HG03066 (cell line): ENCODE data around the gene COX19.
"Not testable (repeated sequence)": the region's sequence is repeated elsewhere in the genome, so short reads cannot be mapped to it uniquely, and the experiment has no call there.

Experiments
- ATAC-seq: cut with Tn5 transposase; IDR thresholded peaks from one replicate; pipeline ENCODE4 v1.9.1; 2021; ENCODE audit warnings: low read depth; ENCODE audit not compliant: unreplicated experiment

The COX19 gene

GRCh38 chr7:949021-949934, 26.1 kb downstream of the COX19 start:
- no peak for ATAC-seq

DNA sequence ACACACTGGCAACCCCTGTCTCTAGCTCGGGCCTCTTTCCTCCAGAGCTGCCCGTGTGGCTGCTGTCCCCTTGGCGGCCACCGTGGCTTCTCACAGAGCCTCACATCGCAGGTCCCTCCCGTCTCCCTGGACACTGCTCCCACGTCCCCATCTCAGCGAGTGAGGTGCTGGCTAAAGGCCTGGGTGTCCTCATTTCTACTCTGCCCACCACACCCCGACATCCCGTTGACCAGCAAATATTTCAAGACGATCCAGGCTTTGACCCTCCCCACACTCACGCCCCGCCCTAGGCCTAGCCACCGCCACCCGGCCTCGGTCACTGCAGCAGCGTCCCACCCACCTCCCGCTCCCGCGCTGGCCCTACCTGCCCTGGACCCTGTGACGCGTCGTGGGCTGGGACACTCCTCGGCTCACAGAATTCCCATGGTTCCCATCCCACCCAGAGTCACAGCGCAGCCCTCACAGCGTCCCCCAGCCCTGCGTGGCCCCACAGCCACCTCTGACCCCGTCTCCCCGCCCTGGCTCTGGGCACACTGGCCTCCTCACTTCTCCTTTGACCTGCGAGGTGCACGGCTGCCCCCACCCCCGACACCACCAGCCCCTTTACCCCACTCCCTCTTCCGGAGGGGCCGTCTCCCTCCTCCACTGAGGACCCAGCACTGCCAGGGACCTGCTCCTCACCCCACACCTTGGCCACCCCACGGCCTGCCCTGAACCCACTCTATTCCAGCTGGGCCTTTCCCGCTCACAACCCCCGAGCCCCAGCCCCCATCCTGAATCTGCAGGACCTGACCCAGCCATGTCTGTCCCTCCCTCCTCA, 27.7 kb downstream of the COX19 start:
- ATAC-seq, result no peak

DNA sequence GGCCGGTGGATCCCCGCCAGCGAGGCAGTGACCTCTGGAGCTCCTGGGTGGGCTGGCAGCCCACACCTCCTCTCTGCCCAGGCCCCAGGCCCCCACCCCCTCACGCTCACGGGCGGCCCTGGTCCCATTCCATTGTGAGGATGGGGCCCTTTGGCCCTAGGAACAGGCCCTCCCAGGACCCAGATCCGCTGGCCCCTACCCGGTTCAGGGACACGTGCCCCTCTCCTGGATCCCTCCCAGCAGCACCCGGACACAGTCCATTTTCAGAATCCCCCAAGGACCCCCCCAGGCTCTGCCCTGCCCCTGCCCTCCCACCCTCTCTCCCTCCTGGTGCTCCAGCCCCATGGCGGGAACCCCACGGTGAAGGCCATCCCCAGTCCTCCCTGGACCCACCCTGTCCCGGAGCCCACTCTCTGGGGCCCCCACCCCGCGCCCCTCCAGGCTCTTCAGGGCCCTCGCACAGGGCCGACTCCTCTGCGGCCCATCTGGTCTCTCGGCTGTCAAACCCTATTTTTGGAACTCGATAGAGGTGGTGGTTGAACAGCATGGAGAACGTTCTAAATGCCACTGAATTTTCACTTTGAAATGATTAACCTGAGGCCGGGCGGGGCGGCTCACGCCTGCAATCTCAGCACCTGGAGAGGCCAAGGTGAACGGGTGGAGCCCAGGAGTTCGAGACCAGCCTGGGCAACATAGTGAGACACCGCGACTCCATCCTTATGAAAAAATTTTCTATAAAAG, 28.9 kb downstream of the COX19 start:
- no peak for ATAC-seq

DNA sequence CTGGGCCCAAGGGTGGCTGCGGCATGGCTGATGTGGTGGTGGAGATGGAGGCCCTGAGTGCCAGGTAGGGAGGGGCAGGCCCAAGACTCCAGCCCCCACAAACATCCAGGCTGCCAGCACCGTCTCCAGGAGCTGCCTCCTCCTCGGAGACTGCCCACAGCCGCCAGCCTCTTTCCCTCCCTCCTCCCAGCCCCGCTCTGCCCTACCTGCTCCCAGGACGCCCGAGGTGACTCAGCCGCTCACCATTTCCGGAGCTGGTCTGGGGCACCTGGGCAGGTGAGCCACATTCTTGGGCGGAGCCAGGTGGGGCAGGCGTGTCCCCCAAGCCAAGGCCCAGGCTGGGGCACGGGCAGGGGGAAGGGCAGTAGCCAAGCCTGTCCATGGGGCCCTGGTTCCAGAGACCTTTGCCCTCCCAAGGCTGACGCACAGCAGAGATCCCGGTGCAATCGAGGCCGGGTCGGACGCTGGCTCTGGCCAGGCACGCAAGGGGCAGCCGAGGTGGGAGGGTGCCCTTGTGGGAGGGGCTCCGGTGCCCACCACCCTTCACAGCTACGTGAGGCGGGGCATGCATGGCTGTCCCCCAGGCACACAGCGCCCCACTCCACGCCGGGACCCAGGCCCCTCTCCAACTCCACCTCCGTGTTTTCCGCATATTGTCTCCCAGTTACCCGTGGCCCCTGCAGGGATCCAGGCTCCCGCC, 29.6 kb downstream of the COX19 start:
- ATAC-seq, result no peak

DNA sequence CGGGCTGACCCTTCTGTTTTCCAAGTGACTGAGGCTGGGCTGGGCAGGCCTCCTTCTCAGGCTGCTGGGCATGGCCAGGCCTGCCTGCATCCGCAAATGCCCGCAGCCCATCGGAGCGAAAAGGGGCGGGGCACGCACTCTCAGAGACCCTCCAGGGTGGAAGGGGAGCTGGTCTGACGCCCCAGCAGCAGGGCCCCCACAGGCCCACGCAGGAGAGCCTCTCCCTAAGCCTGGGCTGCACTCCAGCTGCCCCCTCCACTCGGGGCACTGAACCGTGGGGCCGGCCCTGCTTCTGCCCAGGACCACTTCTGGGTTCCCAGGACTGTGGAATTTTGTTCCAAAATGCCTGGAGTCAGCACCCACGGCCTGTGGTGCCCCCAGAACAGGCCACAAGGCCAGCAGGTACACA, 30.2 kb downstream of the COX19 start:
- no peak for ATAC-seq

DNA sequence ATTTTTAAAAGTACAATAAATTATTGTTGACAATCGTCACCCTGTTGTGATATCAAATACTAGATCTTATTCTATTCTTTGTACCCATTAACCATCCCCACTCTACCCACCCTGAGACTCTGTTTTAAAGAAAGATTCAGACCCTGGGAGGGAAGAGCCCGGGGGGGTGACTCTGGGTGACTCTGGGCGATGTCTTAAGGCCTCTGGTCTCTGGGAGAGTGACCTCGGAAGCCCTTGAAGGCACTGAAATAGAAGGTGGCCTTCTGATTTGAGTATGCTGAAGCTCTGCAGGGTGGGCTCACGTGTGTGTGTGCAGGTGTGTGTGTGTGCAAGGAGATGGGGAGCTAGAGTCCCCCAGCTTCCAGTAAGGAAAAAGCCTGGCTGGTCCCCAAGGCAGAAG, 30.6 kb downstream of the COX19 start:
- ATAC-seq, result no peak

DNA sequence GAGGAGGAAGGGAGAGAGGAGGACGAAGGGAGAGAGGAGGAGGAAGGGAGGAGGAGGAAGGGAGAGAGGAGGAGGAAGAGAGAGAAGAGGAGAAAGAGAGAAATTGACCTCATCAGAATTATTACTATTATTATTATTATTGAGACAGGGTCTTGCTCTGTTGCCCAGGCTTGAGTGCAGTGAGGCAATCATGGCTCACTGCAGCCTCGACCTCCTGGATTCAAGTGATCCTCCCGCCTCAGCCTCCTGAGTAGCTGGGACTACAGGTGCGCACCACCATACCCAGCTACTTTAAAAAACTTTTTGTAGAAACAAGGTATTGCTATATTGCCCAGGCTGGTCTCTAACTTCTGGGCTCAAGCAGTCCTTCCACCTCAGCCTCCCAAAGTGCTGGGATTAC, 31.6 kb downstream of the COX19 start:
- not testable (repeated sequence) for ATAC-seq

DNA sequence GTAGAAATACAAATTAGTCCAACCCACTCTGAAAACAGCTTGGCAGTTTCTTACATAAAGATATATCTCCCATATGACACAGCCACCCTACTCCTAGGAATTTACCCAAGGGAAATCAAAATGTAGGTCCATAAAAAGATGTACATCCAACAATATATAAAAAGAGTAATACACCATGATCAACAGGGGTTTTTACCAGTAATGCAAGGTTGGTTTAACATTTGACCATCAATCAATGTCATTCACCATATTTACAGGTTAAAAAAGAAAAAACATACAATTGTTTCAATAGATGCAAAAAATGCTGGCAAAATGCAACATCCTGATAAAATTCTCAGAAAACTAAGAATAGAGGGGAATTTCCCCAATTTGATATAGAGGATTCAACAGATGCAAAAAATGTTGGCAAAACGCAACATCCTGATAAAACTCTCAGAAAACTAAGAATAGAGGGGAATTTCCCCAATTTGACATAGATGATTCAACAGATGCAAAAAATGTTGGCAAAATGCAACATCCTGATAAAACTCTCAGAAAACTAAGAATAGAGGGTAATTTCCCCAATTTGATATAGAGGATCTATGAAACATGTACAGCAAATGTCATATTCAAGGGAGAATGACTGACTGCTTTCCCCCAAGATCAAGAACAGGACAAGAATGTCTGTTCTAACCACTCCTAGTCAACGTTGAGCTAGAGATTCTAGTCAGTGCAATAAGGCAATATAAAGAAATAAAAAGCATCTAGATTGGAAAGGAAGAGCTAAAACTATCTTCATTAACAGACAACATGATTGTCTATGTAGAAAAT, 34.5 kb downstream of the COX19 start:
- ATAC-seq, result no peak

GRCh38 chr7:939843-940242, 35.5 kb downstream of the COX19 start:
- ATAC-seq, result no peak

DNA sequence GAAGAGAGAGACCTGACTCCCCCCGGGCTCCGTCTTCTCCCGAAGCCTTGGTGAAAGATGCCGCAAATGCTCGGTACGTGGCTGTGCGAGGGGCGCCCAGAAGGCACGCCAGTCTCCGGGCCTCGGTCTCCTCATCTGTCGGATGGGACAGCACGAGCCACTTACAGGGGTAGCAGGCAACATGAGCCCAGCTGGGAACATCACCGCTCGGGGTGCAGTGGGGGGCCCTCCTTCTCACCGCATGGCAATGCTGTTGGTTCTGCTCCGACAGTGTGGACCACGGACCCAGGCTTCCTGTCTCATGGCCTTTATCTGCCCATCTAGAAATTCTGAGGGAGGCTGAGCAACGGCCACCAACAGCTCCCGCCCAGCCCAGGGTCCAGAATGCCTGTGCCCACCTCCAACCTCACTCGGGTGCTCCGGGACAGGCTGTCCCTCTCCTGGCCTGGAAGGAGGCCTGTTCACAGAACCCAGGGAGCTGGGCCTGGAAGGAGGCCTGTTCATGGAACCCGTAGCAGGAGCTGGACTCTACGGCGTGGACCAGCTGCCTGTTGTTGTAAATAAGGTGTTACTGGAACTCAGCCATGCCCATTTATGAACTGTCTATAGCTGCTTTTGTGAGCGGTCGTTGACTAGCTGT, 36.7 kb downstream of the COX19 start:
- no peak for ATAC-seq

DNA sequence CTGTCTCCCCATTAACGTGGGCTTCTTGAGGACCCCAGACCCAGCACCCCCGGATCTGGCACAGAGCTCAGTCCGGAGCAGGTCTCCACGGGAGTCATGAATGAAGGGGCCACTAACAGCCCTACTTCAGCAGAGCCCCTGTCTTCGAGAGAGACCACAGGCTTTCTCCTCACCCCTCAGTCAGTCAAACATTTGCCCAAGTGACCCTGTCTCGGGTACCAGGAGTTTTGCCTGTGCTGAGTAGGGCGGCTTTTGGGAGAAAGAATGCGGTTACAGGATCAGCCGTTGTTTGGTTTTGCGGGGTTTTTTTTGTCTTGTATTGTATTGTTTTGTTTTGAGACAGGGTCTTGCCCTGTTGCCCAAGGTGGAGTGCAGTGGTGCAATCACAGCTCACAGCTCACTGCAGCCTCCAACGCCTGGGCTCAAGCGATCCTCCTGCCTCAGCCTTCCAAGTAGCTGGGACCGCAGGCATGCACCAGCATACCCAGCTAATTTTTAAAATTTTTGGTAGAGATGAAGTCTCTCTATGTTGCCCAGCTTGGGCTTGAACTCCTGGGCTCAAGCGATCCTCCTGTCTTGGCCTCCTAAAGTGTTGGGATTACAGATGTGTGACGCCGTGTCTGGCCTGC, 37.4 kb downstream of the COX19 start:
- no peak for ATAC-seq

GRCh38 chr7:936386-937054, 38.8 kb downstream of the COX19 start:
- ATAC-seq, result peak; percentile 80

DNA sequence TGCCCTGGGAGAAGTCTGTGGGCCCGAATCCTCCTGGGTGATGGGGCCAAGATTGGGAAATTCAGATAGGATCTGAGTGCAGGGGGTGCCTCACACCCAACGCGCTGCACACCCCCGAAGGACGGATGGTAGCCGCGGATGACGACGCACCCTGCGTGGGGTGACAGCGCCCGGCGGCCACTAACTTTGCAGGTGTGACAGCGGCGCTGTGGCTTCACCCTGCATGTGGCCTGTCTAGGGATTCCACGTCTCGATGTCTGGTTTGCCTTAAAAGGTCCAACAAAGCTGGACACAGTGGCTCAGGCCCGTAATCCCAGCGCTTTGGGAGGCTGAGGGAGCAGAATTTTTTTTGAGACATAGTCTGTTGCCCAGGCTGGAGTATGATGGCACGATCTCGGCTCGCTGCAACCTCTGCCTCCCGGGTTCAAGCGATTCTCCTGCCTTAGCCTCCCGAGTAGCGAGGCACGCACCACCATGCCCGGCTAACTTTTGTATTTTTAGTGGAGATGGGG, 39.4 kb downstream of the COX19 start:
- no peak for ATAC-seq

GRCh38 chr7:935164-935873, 40.0 kb downstream of the COX19 start:
- no peak for ATAC-seq

DNA sequence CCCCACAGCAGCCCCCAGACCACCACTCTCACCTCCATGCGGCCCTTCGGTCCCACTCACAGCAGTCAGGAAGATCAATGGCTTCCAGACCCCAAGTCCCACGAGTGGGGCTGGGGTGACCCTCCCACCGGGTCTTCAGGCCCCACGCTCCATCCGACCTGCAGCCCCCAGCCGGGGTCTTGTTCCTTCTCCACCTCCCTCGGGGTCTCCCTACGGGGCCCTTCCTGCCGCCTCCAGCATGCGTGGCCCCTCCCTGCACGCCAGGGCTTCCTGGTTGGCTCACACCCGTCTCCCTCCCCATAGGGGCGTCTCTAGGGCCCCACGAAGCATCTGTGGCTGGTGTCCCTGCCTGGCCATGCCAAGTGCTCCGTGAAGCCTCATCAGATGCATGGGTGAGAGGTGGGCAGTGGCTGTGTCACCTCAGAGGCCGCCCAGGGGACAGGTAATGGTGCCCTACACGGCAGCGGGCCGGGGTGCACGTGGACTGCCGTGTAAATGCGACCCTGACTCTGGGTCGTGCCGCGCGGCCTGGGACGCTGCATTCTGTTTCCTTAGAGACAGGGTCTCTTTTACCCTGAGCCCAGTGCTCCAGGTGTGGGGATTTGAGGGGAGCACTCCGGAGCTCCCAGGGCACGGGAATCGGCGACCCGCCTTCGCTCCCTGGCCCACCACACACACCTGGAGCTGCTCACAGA, 40.7 kb downstream of the COX19 start:
- no peak for ATAC-seq

GRCh38 chr7:932651-932975, 42.7 kb downstream of the COX19 start:
- no peak for ATAC-seq
